HCT116 (cell line): ENCODE measurements around the gene LRSAM1. TPM values are rescaled to one million over a fixed set of nuclear protein-coding genes. Genes with fewer than 3 reads are reported as not detected.

ENCODE experiments used
- ATAC-seq: fragments of 200-7000 bp; cut with Tn5 transposase; 2 replicates; pipeline ENCODE4 v1.9.1; 2020; ENCODE audit warnings: mild to moderate bottlenecking, moderate library complexity
- BruUV-seq: library from RNA; stranded (reverse); fragments of 400-500 nt; replicated peaks from 2 replicates; lab custom pipeline; 2021; lab: Mats Ljungman, UMichigan
- CTCF ChIA-PET: fragments of 300-600 bp; sonication (Branson Sonifier 250); formaldehyde crosslinking; loops from one replicate; lab custom pipeline; 2021; ENCODE audit warnings: antibody characterized with exemption; lab: Charles Lee
- POLR2A ChIA-PET: fragments of 300-600, 350-600 bp; sonication (Branson Sonifier 250); formaldehyde crosslinking; loops from one replicate; lab custom pipeline; 2021; ENCODE audit warnings: antibody characterized with exemption; lab: Charles Lee
- RAD21 ChIA-PET, 2 experiments: fragments of 300-600 bp; sonication (Branson Sonifier 250); formaldehyde crosslinking; loops; one replicate each; lab custom pipeline; 2023; ENCODE audit warnings: low total read pairs in 2 of 2; ENCODE audit not compliant: uncharacterized antibody in 2 of 2, unreplicated experiment in 2 of 2, low non-redundant PET in 1 of 2; lab: Charles Lee
- DNase-seq: peaks from one replicate; pipeline ENCODE4 v3.0.0-alpha.2; 2010; ENCODE audit warnings: low read depth, low spot score
- H2AFZ ChIP-seq: fragments of 200-600 bp; shearing (Covaris generic), sonication (generic); 2 replicates; pipeline ENCODE4 v1.6.1; 2017; ENCODE audit warnings: low read depth, mixed run types, mixed read lengths, antibody characterized with exemption, low read length; ENCODE audit not compliant: poor library complexity, severe bottlenecking
- H3K27ac ChIP-seq: 2 replicates; pipeline ENCODE4 v1.5.1; 2012; ENCODE audit warnings: low read depth, low read length
- H3K27me3 ChIP-seq: fragments of 200-600 bp; sonication (generic); 2 replicates; pipeline ENCODE4 v1.6.1; 2016; ENCODE audit warnings: mixed run types, low read length, mixed read lengths; ENCODE audit not compliant: insufficient read depth
- H3K36me3 ChIP-seq, 2 experiments: fragments of 200-500 bp in 1 of 2; fragments of 200-600 bp in 1 of 2; sonication (Bioruptor generic) in 1 of 2; sonication (generic) in 1 of 2; 2 replicates each; pipeline versions ENCODE4 v1.5.1 to v1.6.1; 2014 to 2016; ENCODE audit warnings: low read length in 2 of 2, inconsistent platforms in 1 of 2, mixed read lengths in 1 of 2, mixed run types in 1 of 2; ENCODE audit not compliant: insufficient read depth in 2 of 2, control insufficient read depth in 1 of 2
- H3K4me1 ChIP-seq, 2 experiments: fragments of 200-600 bp in 1 of 2; sonication (generic) in 1 of 2; 2 replicates each; pipeline versions ENCODE4 v1.5.1 to v1.6.1; 2012 to 2017; ENCODE audit warnings: low read length in 2 of 2, inconsistent platforms in 1 of 2, mild to moderate bottlenecking in 1 of 2, mixed read lengths in 1 of 2, mixed run types in 1 of 2, moderate library complexity in 1 of 2; ENCODE audit not compliant: insufficient read depth in 2 of 2, control insufficient read depth in 1 of 2
- H3K4me2 ChIP-seq: fragments of 200-600 bp; sonication (generic); 2 replicates; pipeline ENCODE4 v1.6.1; 2017; ENCODE audit warnings: mixed run types, low read length, mixed read lengths
- H3K4me3 ChIP-seq, 2 experiments: fragments of 200-600 bp in 1 of 2; sonication (generic) in 1 of 2; replicated peaks in 1 of 2; 2 replicates each; pipeline ENCODE4 v1.5.1; 2011 to 2016; ENCODE audit warnings: low read length in 2 of 2, control low read depth in 1 of 2, low read depth in 1 of 2, mild to moderate bottlenecking in 1 of 2, mixed read lengths in 1 of 2, mixed run types in 1 of 2
- H3K79me2 ChIP-seq: fragments of 200-600 bp; sonication (generic); 2 replicates; pipeline ENCODE4 v1.6.1; 2017; ENCODE audit warnings: mild to moderate bottlenecking, mixed run types, low read length, moderate library complexity, mixed read lengths; ENCODE audit not compliant: insufficient read depth
- H3K9ac ChIP-seq: fragments of 200-600 bp; sonication (generic); 2 replicates; pipeline ENCODE4 v1.6.1; 2016; ENCODE audit warnings: low read length, mixed read lengths
- H3K9me2 ChIP-seq: fragments of 200-600 bp; sonication (generic), shearing (Covaris generic); 2 replicates; pipeline ENCODE4 v1.6.1; 2017; ENCODE audit warnings: mixed run types, mild to moderate bottlenecking, moderate library complexity; ENCODE audit not compliant: insufficient read depth
- H3K9me3 ChIP-seq, 2 experiments: fragments of 200-500 bp in 1 of 2; fragments of 200-600 bp in 1 of 2; sonication (Bioruptor generic) in 1 of 2; sonication (generic) in 1 of 2; 2 replicates each; pipeline ENCODE4 v1.6.1; 2014 to 2017; ENCODE audit warnings: low read length in 2 of 2, mixed read lengths in 2 of 2, inconsistent platforms in 1 of 2, low read depth in 1 of 2, mild to moderate bottlenecking in 1 of 2, mixed run types in 1 of 2, moderate library complexity in 1 of 2; ENCODE audit not compliant: control insufficient read depth in 1 of 2, insufficient read depth in 1 of 2
- H4K20me1 ChIP-seq: fragments of 200-600 bp; sonication (generic), shearing (Covaris generic); 2 replicates; pipeline ENCODE4 v1.6.1; 2017; ENCODE audit warnings: mixed run types, mild to moderate bottlenecking, moderate library complexity; ENCODE audit not compliant: insufficient read depth
- CBX3 ChIP-seq: IDR thresholded peaks from 2 replicates; pipeline ENCODE4 v1.6.1; 2012; ENCODE audit warnings: low read depth
- CEBPB ChIP-seq: IDR thresholded peaks from 2 replicates; pipeline ENCODE4 v1.6.1; 2012; ENCODE audit warnings: low read depth
- EGR1 ChIP-seq: IDR thresholded peaks from 2 replicates; pipeline ENCODE4 v1.6.1; 2012; ENCODE audit warnings: low read depth
- ELF1 ChIP-seq: IDR thresholded peaks from 2 replicates; pipeline ENCODE4 v1.6.1; 2012; ENCODE audit warnings: low read depth, borderline replicate concordance
- EZH2 ChIP-seq: fragments of 200-600 bp; sonication (generic); IDR thresholded peaks from 2 replicates; pipeline ENCODE4 v1.6.1; 2017; ENCODE audit warnings: antibody characterized with exemption, mixed run types
- EZH2phosphoT487 ChIP-seq: fragments of 200-600 bp; IDR thresholded peaks from 2 replicates; pipeline ENCODE4 v1.6.1; 2018; ENCODE audit warnings: antibody characterized with exemption, borderline replicate concordance
- FOSL1 ChIP-seq: IDR thresholded peaks from 2 replicates; pipeline ENCODE4 v1.6.1; 2012; ENCODE audit warnings: low read depth
- JUND ChIP-seq: IDR thresholded peaks from 2 replicates; pipeline ENCODE4 v1.6.1; 2012
- POLR2A ChIP-seq: IDR thresholded peaks from 2 replicates; pipeline ENCODE4 v1.7.0; 2011; ENCODE audit warnings: borderline replicate concordance; ENCODE audit not compliant: insufficient read depth, insufficient read length; ENCODE audit errors: extremely low read depth
- RAD21 ChIP-seq: IDR thresholded peaks from 2 replicates; pipeline ENCODE4 v1.6.1; 2012; ENCODE audit warnings: low read depth, mild to moderate bottlenecking
- SP1 ChIP-seq: IDR thresholded peaks from 2 replicates; pipeline ENCODE4 v1.6.1; 2012; ENCODE audit warnings: low read depth
- SRF ChIP-seq: IDR thresholded peaks from 2 replicates; pipeline ENCODE4 v1.6.1; 2012; ENCODE audit warnings: low read depth
- YY1 ChIP-seq: IDR thresholded peaks from 2 replicates; pipeline ENCODE4 v1.6.1; 2011; ENCODE audit warnings: low read length, low read depth, moderate library complexity, mild to moderate bottlenecking; ENCODE audit not compliant: insufficient replicate concordance; ENCODE audit errors: extremely low read depth
- ZFX ChIP-seq: fragments of 450-650 bp; IDR thresholded peaks from 2 replicates; pipeline ENCODE4 v1.6.1; 2017
- ZNF274 ChIP-seq: fragments of 200-500 bp; sonication (Bioruptor generic); IDR thresholded peaks from 2 replicates; pipeline ENCODE4 v1.6.1; 2014; ENCODE audit warnings: mild to moderate bottlenecking, low read depth, low read length, inconsistent platforms
- intact Hi-C: fragments of 100-400 bp; cut with micrococcal nuclease; formaldehyde crosslinking; loops from 2 replicates; pipeline ENCODE4 v1.10.0; 2022
- total RNA-seq: library from RNA; stranded (reverse); gene quantifications from one replicate; pipeline ENCODE4 v1.2.1, GENCODE V29; 2021; ENCODE audit not compliant: unreplicated experiment
- TF ChIP-seq, protein P1 (sequence below): IDR thresholded peaks from 2 replicates; pipeline ENCODE4 v1.6.1; 2012
- TF ChIP-seq, protein P2 (sequence below): IDR thresholded peaks from 2 replicates; pipeline ENCODE4 v1.6.1; 2012

Gene LRSAM1
- total RNA-seq, 1 experiment from 2014 or later = 25.9 TPM

DNA sequence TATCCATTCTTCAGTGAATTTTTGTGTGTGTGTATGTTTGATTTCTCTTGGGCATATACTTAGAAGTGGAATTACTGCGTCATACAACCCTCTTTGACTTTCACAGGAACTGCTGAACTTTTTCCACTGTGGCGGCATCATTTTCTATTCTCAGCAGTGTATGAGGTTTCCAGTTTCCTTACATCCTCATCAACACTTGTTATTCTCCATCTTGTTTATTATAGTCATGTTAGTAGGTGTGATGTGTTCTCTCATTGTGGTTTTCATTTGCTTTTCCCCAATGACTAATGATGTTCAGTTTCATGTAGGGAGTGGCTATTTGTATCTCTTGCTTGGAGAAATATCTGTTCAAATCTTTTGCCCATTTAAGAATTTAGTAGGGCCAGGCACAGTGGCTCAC, 24.6 kb upstream of the LRSAM1 start:
- intact Hi-C loops = no loop called here
- H3K27me3 ChIP-seq = no peaks in the 10 kb centered on the region
- H3K9me2 ChIP-seq = no peaks in the 10 kb centered on the region
- no peak for DNase-seq
- TF ChIP-seq, protein P1, sequence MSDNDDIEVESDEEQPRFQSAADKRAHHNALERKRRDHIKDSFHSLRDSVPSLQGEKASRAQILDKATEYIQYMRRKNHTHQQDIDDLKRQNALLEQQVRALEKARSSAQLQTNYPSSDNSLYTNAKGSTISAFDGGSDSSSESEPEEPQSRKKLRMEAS = no peak
- TF ChIP-seq JUND (no peak), CEBPB (no peak), EGR1 (no peak), FOSL1 (no peak), SP1 (no peak), POLR2A (no peak), RAD21 (no peak), ELF1 (no peak), ZNF274 (no peak), EZH2phosphoT487 (no peak)
- TF ChIP-seq, protein P2, sequence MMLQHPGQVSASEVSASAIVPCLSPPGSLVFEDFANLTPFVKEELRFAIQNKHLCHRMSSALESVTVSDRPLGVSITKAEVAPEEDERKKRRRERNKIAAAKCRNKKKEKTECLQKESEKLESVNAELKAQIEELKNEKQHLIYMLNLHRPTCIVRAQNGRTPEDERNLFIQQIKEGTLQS = no peak
- H3K4me1 ChIP-seq = peaks cover 3 to 24% of the 10 kb centered on the region in 2 experiments; a peak in 3 of 4 replicates
- no peak overlapping the region for H3K4me2 ChIP-seq
- ChIA-PET CTCF (no interaction called here), RAD21 (no interaction called here), POLR2A (no interaction called here)
- H3K9ac ChIP-seq = no peak overlapping the region
- H3K36me3 ChIP-seq = peaks cover 5 to 6% of the 10 kb centered on the region in 2 experiments; a peak in 1 of 4 replicates
- H3K9me3 ChIP-seq = no peaks in the 10 kb centered on the region
- no peak overlapping the region for H2AFZ ChIP-seq
- peaks cover 49% of the 10 kb centered on the region for H3K79me2 ChIP-seq
- no peaks in the 10 kb centered on the region for H4K20me1 ChIP-seq
- no peak overlapping the region for H3K27ac ChIP-seq
- H3K4me3 ChIP-seq = no peak overlapping the region
- no peak for ATAC-seq
- BruUV-seq = no TSS peak

DNA sequence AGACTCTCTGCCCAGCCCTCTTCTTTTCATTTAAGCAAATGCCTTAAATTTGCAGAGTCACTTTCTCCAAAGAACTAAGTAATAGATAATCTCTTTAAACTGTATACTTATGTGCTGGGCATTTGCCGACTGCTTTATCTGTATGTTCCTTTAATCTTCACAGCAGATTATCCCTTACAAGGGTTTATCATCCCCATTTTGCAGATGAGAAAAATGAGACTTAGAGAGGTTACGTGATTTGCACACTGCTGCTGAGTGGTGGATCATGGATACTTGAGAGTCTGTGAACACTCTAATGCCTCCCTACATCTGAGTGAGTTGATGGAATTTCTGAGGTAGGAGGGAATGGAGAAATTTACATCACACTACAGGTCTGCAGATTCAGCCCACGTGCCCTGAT, 23.0 kb upstream of the LRSAM1 start:
- Histone ChIP-seq H3K27ac (no peak overlapping the region), H3K79me2 (peaks cover 46% of the 10 kb centered on the region), H3K27me3 (no peaks in the 10 kb centered on the region), H2AFZ (no peak overlapping the region), H3K9me2 (no peaks in the 10 kb centered on the region), H3K9me3 (no peaks in the 10 kb centered on the region), H3K4me3 (no peak overlapping the region), H3K36me3 (peaks cover 8 to 10% of the 10 kb centered on the region in 2 experiments; a peak in 2 of 4 replicates), H3K4me2 (no peak overlapping the region), H4K20me1 (no peaks in the 10 kb centered on the region), H3K9ac (no peak overlapping the region), H3K4me1 (peaks cover 0 to 9% of the 10 kb centered on the region in 2 experiments; a peak in 3 of 4 replicates)
- ChIA-PET RAD21 (no interaction called here), POLR2A (no interaction called here), CTCF (no interaction called here)
- ATAC-seq (no peak), DNase-seq (no peak)
- no TSS peak for BruUV-seq
- TF ChIP-seq FOSL1 (no peak), EGR1 (no peak), YY1 (no peak), SP1 (no peak), EZH2 (no peak), CEBPB (no peak), RAD21 (no peak), JUND (no peak), EZH2phosphoT487 (no peak), ZNF274 (no peak), CBX3 (no peak), ZFX (no peak), POLR2A (no peak), SRF (no peak)
- TF ChIP-seq, protein P2 = no peak
- intact Hi-C loops = no loop called here
